C4-2B (cell line): ENCODE measurements around the gene GATA5.

Experiments used
- CTCF ChIP-seq: fragments of 450-650 bp; conservative IDR thresholded peaks from 2 replicates; pipeline ENCODE4 v1.5.1; 2017; ENCODE audit warnings: mild to moderate bottlenecking
- ZFX ChIP-seq: fragments of 450-650 bp; IDR thresholded peaks from 2 replicates; pipeline ENCODE4 v1.6.1; 2017

GRCh38 chr20:62461834-62462233 is 14.0 kb downstream of the GATA5 start:
- TF ChIP-seq CTCF = no peak
- TF ChIP-seq ZFX = no peak
